Neural progenitor cell (in vitro differentiated cells): ENCODE measurements around the gene DZIP1L. TPM values are rescaled to one million over a fixed set of nuclear protein-coding genes. Genes with fewer than 3 reads are reported as not detected.

ENCODE experiments used
- DNase-seq: peaks from one replicate; pipeline ENCODE4 v3.0.0-alpha.2; 2016; ENCODE audit warnings: low spot score
- H2AFZ ChIP-seq: fragments of 200-600 bp; sonication (generic); replicated peaks from 2 replicates; pipeline ENCODE4 v1.6.1; 2016; ENCODE audit warnings: antibody characterized with exemption
- H3F3A ChIP-seq: fragments of 200-600 bp; sonication (generic); 2 replicates; pipeline ENCODE4 v1.6.1; 2016; ENCODE audit warnings: antibody characterized with exemption, low read depth
- H3K27ac ChIP-seq: fragments of 200-600 bp; sonication (generic); 2 replicates; pipeline ENCODE4 v1.5.1; 2016; ENCODE audit warnings: mild to moderate bottlenecking
- H3K27me3 ChIP-seq: fragments of 200-600 bp; sonication (generic); 2 replicates; pipeline ENCODE4 v1.6.1; 2016; ENCODE audit warnings: mild to moderate bottlenecking, moderate library complexity
- H3K36me3 ChIP-seq: fragments of 200-600 bp; sonication (generic); 2 replicates; pipeline ENCODE4 v1.5.1; 2016
- H3K4me1 ChIP-seq: fragments of 200-600 bp; sonication (generic); 2 replicates; pipeline ENCODE4 v1.6.1; 2016; ENCODE audit warnings: mixed run types
- H3K4me2 ChIP-seq: fragments of 200-600 bp; sonication (generic); 2 replicates; pipeline ENCODE4 v1.6.1; 2016
- H3K4me3 ChIP-seq: fragments of 200-600 bp; sonication (generic); 2 replicates; pipeline ENCODE4 v1.5.1; 2016
- H3K79me2 ChIP-seq: fragments of 200-600 bp; sonication (generic); 2 replicates; pipeline ENCODE4 v1.6.1; 2016; ENCODE audit warnings: low read depth
- H3K9ac ChIP-seq: fragments of 200-600 bp; sonication (generic); 2 replicates; pipeline ENCODE4 v1.6.1; 2016
- H3K9me3 ChIP-seq: fragments of 200-600 bp; sonication (generic); 2 replicates; pipeline ENCODE4 v1.5.1; 2016; ENCODE audit warnings: low read depth
- H4K20me1 ChIP-seq: fragments of 200-600 bp; sonication (generic); 2 replicates; pipeline ENCODE4 v1.6.1; 2016; ENCODE audit warnings: low read depth
- H3K27ac Mint-ChIP-seq: 3 replicates; pipeline ENCODE4 v1.8.0; 2021; ENCODE audit warnings: mixed read lengths
- H3K27me3 Mint-ChIP-seq: 2 replicates; pipeline ENCODE4 v1.8.0; 2022; ENCODE audit warnings: low read depth, mild to moderate bottlenecking, inconsistent platforms, moderate library complexity, mixed read lengths; ENCODE audit not compliant: insufficient read depth
- H3K36me3 Mint-ChIP-seq: 3 replicates; pipeline ENCODE4 v1.8.0; 2021; ENCODE audit warnings: mixed read lengths
- H3K4me1 Mint-ChIP-seq: 3 replicates; pipeline ENCODE4 v1.8.0; 2021; ENCODE audit warnings: mixed read lengths
- H3K4me3 Mint-ChIP-seq: 3 replicates; pipeline ENCODE4 v1.8.0; 2021; ENCODE audit warnings: mild to moderate bottlenecking, moderate library complexity, mixed read lengths
- H3K9me3 Mint-ChIP-seq: 3 replicates; pipeline ENCODE4 v1.8.0; 2020; ENCODE audit warnings: mixed read lengths
- CTCF ChIP-seq: fragments of 200-600 bp; sonication (generic); IDR thresholded peaks from 2 replicates; pipeline ENCODE4 v1.5.1; 2017; ENCODE audit warnings: antibody characterized with exemption, mild to moderate bottlenecking
- EZH2 ChIP-seq: fragments of 200-600 bp; sonication (generic); IDR thresholded peaks from 2 replicates; pipeline ENCODE4 v1.6.1; 2017; ENCODE audit warnings: antibody characterized with exemption, mild to moderate bottlenecking, moderate library complexity
- EZH2phosphoT487 ChIP-seq: fragments of 200-600 bp; sonication (generic); IDR thresholded peaks from 2 replicates; pipeline ENCODE4 v1.6.1; 2017; ENCODE audit warnings: antibody characterized with exemption
- total RNA-seq: library from RNA; depleted of rRNA; stranded (reverse); fragments of >200 nt; gene quantifications from 2 replicates; pipeline ENCODE4 v1.2.3, GENCODE V29; 2015; ENCODE audit warnings: low replicate concordance

DZIP1L gene
- total RNA-seq, 1 donor from 2014 or later = 10.4 TPM

GRCh38 chr3:138038725-138039462 is 76.5 kb downstream of the DZIP1L start:
- Histone ChIP-seq H3K9ac (no peak overlapping the region), H2AFZ (no peak overlapping the region), H3K27me3 (no peaks in the 10 kb centered on the region), H3K79me2 (no peaks in the 10 kb centered on the region), H3F3A (no peaks in the 10 kb centered on the region), H3K9me3 (no peaks in the 10 kb centered on the region), H3K36me3 (no peaks in the 10 kb centered on the region), H3K4me3 (no peak overlapping the region), H4K20me1 (no peaks in the 10 kb centered on the region), H3K4me1 (no peaks in the 10 kb centered on the region), H3K4me2 (no peak overlapping the region), H3K27ac (no peak overlapping the region)
- Mint-ChIP-seq H3K4me3 (no peak overlapping the region), H3K27me3 (peaks cover 5% of the 10 kb centered on the region), H3K9me3 (no peaks in the 10 kb centered on the region), H3K27ac (no peak overlapping the region), H3K4me1 (peaks cover 12% of the 10 kb centered on the region), H3K36me3 (peaks cover 7% of the 10 kb centered on the region)
- TF ChIP-seq EZH2 (no peak), CTCF (no peak), EZH2phosphoT487 (no peak)
- DNase-seq = no peak

- H3K27ac ChIP-seq = no peak overlapping the region
These were observed 78.8 kb downstream of the DZIP1L start for GRCh38 chr3:138036572-138036971.

GRCh38 chr3:138034918-138035317 is 80.5 kb downstream of the DZIP1L start:
- no peak overlapping the region for H2AFZ ChIP-seq
- Mint-ChIP-seq H3K4me3 (no peak overlapping the region), H3K9me3 (no peaks in the 10 kb centered on the region), H3K27ac (no peak overlapping the region), H3K27me3 (peaks cover 5% of the 10 kb centered on the region), H3K36me3 (peaks cover 5% of the 10 kb centered on the region), H3K4me1 (peaks cover 10% of the 10 kb centered on the region)
- H3K27me3 ChIP-seq = no peaks in the 10 kb centered on the region
- TF ChIP-seq EZH2 = no peak
- no peak for TF ChIP-seq CTCF
- TF ChIP-seq EZH2phosphoT487 = no peak
- no peaks in the 10 kb centered on the region for H3F3A ChIP-seq
- no peak overlapping the region for H3K27ac ChIP-seq
- no peaks in the 10 kb centered on the region for H3K79me2 ChIP-seq
- H3K4me1 ChIP-seq = no peaks in the 10 kb centered on the region
- no peak overlapping the region for H3K9ac ChIP-seq
- H3K9me3 ChIP-seq = no peaks in the 10 kb centered on the region
- no peaks in the 10 kb centered on the region for H4K20me1 ChIP-seq
- no peak for DNase-seq
- no peaks in the 10 kb centered on the region for H3K36me3 ChIP-seq
- H3K4me3 ChIP-seq = no peak overlapping the region
- H3K4me2 ChIP-seq = no peak overlapping the region

More at GRCh38 chr3:138036572-138036971, 78.8 kb downstream of the DZIP1L start:
- no peaks in the 10 kb centered on the region for H3K9me3 ChIP-seq
- H3K27me3 Mint-ChIP-seq = peaks cover 5% of the 10 kb centered on the region
- H3K79me2 ChIP-seq = no peaks in the 10 kb centered on the region
- H3K9ac ChIP-seq = no peak overlapping the region
- H3K4me1 Mint-ChIP-seq = peaks cover 12% of the 10 kb centered on the region
- no peaks in the 10 kb centered on the region for H3K9me3 Mint-ChIP-seq
- peaks cover 7% of the 10 kb centered on the region for H3K36me3 Mint-ChIP-seq
- H3K27ac Mint-ChIP-seq = no peak overlapping the region
- no peak overlapping the region for H3K4me3 Mint-ChIP-seq
- H3K4me3 ChIP-seq = no peak overlapping the region
- no peak overlapping the region for H3K4me2 ChIP-seq
- H2AFZ ChIP-seq = no peak overlapping the region
- no peaks in the 10 kb centered on the region for H3K4me1 ChIP-seq
- no peaks in the 10 kb centered on the region for H3K27me3 ChIP-seq
- H3K36me3 ChIP-seq = no peaks in the 10 kb centered on the region
- no peak for TF ChIP-seq EZH2
- no peak for TF ChIP-seq EZH2phosphoT487
- TF ChIP-seq CTCF = no peak
- DNase-seq = no peak
- H4K20me1 ChIP-seq = no peaks in the 10 kb centered on the region
- no peaks in the 10 kb centered on the region for H3F3A ChIP-seq
